HEK293 (cell line): Measurements from ENCODE around the gene OPHN1.

Experiments
- KLF10 ChIP-seq: fragments of 450-650 bp; IDR thresholded peaks from 2 replicates; pipeline ENCODE4 v1.5.1; 2018; ENCODE audit warnings: missing biosample characterization, mild to moderate bottlenecking, missing genetic modification characterization
- ZEB2 ChIP-seq: fragments of 450-650 bp; formaldehyde crosslinking; IDR thresholded peaks from 2 replicates; pipeline ENCODE4 v1.5.1; 2016; ENCODE audit warnings: missing biosample characterization, missing genetic modification characterization
- ZNF23 ChIP-seq: fragments of 450-650 bp; formaldehyde crosslinking; IDR thresholded peaks from 2 replicates; pipeline ENCODE4 v1.5.1; 2016; ENCODE audit warnings: missing biosample characterization, missing genetic modification characterization, borderline replicate concordance
- ZNF239 ChIP-seq: fragments of 450-650 bp; formaldehyde crosslinking; IDR thresholded peaks from 2 replicates; pipeline ENCODE4 v1.5.1; 2016; ENCODE audit warnings: missing biosample characterization, missing genetic modification characterization
- ZNF37A ChIP-seq: fragments of 450-650 bp; IDR thresholded peaks from 2 replicates; pipeline ENCODE4 v1.5.1; 2018; ENCODE audit warnings: missing biosample characterization, missing genetic modification characterization
- ZNF560 ChIP-seq: fragments of 450-650 bp; formaldehyde crosslinking; IDR thresholded peaks from 2 replicates; pipeline ENCODE4 v1.5.1; 2017; ENCODE audit warnings: missing biosample characterization, missing genetic modification characterization, borderline replicate concordance
- ZNF561 ChIP-seq: fragments of 450-650 bp; IDR thresholded peaks from 2 replicates; pipeline ENCODE4 v1.5.1; 2018; ENCODE audit warnings: missing biosample characterization, missing genetic modification characterization, borderline replicate concordance
- ZNF654 ChIP-seq: fragments of 450-650 bp; formaldehyde crosslinking; IDR thresholded peaks from 2 replicates; pipeline ENCODE4 v1.5.1; 2016; ENCODE audit warnings: low read depth, missing biosample characterization, missing genetic modification characterization
- TF ChIP-seq, protein P1 (sequence below): fragments of 450-650 bp; formaldehyde crosslinking; IDR thresholded peaks from 2 replicates; pipeline ENCODE4 v1.5.1; 2016; ENCODE audit warnings: missing biosample characterization, missing genetic modification characterization
- TF ChIP-seq, protein P2 (sequence below): fragments of 450-650 bp; formaldehyde crosslinking; IDR thresholded peaks from 2 replicates; pipeline ENCODE4 v1.5.1; 2016; ENCODE audit warnings: missing biosample characterization, missing genetic modification characterization
- TF ChIP-seq, protein P3 (sequence below): IDR thresholded peaks from 2 replicates; pipeline ENCODE4 v1.6.1; 2011; ENCODE audit warnings: mild to moderate bottlenecking, low read depth, low read length, borderline replicate concordance
- TF ChIP-seq, protein P4 (sequence below): fragments of 450-650 bp; formaldehyde crosslinking; optimal IDR thresholded peaks from 2 replicates; pipeline ENCODE3; 2016; ENCODE audit warnings: missing biosample characterization, mild to moderate bottlenecking, missing genetic modification characterization
- TF ChIP-seq, protein P5 (sequence below): fragments of 450-650 bp; formaldehyde crosslinking; IDR thresholded peaks from 2 replicates; pipeline ENCODE4 v1.5.1; 2016; ENCODE audit warnings: missing biosample characterization, missing genetic modification characterization
- TF ChIP-seq, protein P6 (sequence below): sonication (generic); formaldehyde crosslinking; IDR thresholded peaks from 2 replicates; pipeline ENCODE4 v1.8.1; 2022; ENCODE audit warnings: mild to moderate bottlenecking, moderate library complexity, missing genetic modification reagents

DNA sequence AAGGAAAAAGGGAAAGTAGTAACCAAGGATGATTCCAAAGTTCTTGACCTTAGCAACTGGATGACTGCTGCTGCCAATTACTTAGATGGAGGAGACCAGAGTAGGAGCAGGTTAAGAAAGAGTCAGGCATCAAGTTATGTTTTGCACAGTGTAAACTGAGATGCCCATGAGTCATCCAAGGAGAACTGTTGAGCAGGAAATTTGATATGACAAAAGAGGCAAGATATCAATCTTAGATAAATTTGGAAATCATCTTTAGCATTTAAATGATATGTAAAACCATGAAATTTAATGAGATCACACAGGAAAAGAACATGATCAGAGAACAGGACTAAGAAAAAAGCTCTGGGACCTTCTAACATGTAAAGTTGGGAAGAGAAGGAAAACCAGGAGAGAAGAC is 361.3 kb downstream of the OPHN1 start:
- TF ChIP-seq, protein P1, sequence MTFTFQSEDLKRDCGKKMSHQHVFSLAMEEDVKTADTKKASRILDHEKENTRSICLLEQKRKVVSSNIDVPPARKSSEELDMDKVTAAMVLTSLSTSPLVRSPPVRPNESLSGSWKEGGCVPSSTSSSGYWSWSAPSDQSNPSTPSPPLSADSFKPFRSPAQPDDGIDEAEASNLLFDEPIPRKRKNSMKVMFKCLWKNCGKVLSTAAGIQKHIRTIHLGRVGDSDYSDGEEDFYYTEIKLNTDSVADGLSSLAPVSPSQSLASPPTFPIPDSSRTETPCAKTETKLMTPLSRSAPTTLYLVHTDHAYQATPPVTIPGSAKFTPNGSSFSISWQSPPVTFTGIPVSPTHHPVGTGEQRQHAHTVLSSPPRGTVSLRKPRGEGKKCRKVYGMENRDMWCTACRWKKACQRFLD (tag by site-specific recombination), result no peak
- TF ChIP-seq, protein P2, sequence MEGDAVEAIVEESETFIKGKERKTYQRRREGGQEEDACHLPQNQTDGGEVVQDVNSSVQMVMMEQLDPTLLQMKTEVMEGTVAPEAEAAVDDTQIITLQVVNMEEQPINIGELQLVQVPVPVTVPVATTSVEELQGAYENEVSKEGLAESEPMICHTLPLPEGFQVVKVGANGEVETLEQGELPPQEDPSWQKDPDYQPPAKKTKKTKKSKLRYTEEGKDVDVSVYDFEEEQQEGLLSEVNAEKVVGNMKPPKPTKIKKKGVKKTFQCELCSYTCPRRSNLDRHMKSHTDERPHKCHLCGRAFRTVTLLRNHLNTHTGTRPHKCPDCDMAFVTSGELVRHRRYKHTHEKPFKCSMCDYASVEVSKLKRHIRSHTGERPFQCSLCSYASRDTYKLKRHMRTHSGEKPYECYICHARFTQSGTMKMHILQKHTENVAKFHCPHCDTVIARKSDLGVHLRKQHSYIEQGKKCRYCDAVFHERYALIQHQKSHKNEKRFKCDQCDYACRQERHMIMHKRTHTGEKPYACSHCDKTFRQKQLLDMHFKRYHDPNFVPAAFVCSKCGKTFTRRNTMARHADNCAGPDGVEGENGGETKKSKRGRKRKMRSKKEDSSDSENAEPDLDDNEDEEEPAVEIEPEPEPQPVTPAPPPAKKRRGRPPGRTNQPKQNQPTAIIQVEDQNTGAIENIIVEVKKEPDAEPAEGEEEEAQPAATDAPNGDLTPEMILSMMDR (tag by site-specific recombination), result no peak
- TF ChIP-seq, protein P3, sequence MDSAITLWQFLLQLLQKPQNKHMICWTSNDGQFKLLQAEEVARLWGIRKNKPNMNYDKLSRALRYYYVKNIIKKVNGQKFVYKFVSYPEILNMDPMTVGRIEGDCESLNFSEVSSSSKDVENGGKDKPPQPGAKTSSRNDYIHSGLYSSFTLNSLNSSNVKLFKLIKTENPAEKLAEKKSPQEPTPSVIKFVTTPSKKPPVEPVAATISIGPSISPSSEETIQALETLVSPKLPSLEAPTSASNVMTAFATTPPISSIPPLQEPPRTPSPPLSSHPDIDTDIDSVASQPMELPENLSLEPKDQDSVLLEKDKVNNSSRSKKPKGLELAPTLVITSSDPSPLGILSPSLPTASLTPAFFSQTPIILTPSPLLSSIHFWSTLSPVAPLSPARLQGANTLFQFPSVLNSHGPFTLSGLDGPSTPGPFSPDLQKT, result no peak
- TF ChIP-seq ZNF561 (tag by site-specific recombination) (no peak), ZNF37A (tag by site-specific recombination) (no peak), ZNF654 (no peak), KLF10 (tag by site-specific recombination) (no peak), ZNF560 (tag by site-specific recombination) (no peak), ZNF239 (tag by site-specific recombination) (no peak), ZEB2 (tag by site-specific recombination) (no peak), ZNF23 (tag by site-specific recombination) (no peak)
- TF ChIP-seq, protein P4, sequence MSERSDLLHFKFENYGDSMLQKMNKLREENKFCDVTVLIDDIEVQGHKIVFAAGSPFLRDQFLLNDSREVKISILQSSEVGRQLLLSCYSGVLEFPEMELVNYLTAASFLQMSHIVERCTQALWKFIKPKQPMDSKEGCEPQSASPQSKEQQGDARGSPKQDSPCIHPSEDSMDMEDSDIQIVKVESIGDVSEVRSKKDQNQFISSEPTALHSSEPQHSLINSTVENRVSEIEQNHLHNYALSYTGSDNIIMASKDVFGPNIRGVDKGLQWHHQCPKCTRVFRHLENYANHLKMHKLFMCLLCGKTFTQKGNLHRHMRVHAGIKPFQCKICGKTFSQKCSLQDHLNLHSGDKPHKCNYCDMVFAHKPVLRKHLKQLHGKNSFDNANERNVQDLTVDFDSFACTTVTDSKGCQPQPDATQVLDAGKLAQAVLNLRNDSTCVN (tag by site-specific recombination), result no peak
- TF ChIP-seq, protein P5, sequence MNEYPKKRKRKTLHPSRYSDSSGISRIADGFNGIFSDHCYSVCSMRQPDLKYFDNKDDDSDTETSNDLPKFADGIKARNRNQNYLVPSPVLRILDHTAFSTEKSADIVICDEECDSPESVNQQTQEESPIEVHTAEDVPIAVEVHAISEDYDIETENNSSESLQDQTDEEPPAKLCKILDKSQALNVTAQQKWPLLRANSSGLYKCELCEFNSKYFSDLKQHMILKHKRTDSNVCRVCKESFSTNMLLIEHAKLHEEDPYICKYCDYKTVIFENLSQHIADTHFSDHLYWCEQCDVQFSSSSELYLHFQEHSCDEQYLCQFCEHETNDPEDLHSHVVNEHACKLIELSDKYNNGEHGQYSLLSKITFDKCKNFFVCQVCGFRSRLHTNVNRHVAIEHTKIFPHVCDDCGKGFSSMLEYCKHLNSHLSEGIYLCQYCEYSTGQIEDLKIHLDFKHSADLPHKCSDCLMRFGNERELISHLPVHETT (tag by site-specific recombination), result no peak
- TF ChIP-seq, protein P6, sequence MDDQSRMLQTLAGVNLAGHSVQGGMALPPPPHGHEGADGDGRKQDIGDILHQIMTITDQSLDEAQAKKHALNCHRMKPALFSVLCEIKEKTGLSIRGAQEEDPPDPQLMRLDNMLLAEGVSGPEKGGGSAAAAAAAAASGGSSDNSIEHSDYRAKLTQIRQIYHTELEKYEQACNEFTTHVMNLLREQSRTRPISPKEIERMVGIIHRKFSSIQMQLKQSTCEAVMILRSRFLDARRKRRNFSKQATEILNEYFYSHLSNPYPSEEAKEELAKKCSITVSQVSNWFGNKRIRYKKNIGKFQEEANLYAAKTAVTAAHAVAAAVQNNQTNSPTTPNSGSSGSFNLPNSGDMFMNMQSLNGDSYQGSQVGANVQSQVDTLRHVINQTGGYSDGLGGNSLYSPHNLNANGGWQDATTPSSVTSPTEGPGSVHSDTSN, result no peak
